GM12801 (cell line): Measurements from ENCODE around the gene NUB1.

Experiments used
- CTCF ChIP-seq: IDR thresholded peaks from one replicate; pipeline ENCODE4 v1.5.1; 2011; ENCODE audit warnings: control low read depth; ENCODE audit not compliant: insufficient read length; ENCODE audit errors: extremely low read depth

NUB1 gene

GRCh38 chr7:151378496-151379192 is 37.0 kb downstream of the NUB1 start:
- no peak for TF ChIP-seq CTCF

GRCh38 chr7:151379193-151379520 is 37.5 kb downstream of the NUB1 start:
- TF ChIP-seq CTCF: no peak

- no peak for TF ChIP-seq CTCF
Measured at GRCh38 chr7:151379534-151380198, 38.1 kb downstream of the NUB1 start.

- no peak for TF ChIP-seq CTCF
Measured at GRCh38 chr7:151380199-151381097, 38.8 kb downstream of the NUB1 start.

- no peak for TF ChIP-seq CTCF
Measured at GRCh38 chr7:151381098-151381347, 39.4 kb downstream of the NUB1 start.

- no peak for TF ChIP-seq CTCF
Measured at GRCh38 chr7:151381348-151382078, 39.9 kb downstream of the NUB1 start.
